ENCODE results near the gene NCLN. TPM values are rescaled to one million over a fixed set of nuclear protein-coding genes. Genes with fewer than 3 reads are reported as not detected.

NCLN gene
- total and polyA plus RNA-seq, 5 experiments from 2014 or later: 23.9 to 63.0 (median 44.7) TPM

DNA sequence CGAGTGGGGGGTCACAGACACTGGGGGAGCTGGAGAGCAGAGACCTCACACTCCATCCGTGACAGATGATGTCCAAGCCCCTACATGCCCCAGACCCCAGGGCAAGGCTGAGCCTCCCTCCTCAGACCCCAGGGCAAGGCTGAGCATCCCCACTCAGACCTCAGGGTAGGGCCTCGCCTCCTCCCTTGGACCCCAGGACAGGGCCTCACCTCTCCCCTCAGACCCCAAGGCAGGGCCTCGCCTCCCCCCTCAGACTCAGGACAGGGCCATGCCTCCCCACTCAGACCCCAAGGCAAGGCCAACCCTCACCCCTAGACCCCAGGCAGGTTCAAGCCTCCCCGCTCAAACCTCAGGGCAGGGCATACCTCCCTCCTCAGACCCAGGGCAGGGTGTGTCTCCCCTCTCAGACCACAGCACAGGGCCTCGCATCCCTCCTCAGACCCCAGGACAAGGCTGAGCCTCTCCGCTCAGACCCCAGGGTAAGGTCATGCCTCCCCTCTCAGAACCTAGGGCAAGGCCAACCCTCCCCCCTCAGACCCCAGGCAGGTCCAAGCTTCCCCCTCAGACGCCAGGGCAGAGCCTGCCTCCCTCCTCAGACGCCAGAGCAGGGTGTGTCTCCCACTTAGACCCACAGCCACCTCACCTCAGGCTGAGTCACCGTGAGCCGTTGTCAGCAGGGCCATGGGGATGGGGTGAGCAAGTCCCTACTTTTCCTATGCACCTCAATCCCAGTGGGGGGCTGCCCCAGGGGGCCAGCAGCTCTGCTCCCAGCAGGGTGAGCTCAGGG, 8.8 kb upstream of the NCLN start:
- Mint-ChIP-seq H3K4me3 (peak overlapping the region; percentile 72 to 91 (median 87)), H3K9me3 (no peaks in the 10 kb centered on the region), H3K4me1 (peaks cover 12 to 40% (median 27%) of the 10 kb centered on the region in 4 donors), H3K27me3 (no peaks in the 10 kb centered on the region), H3K36me3 (peaks cover 6 to 18% (median 12%) of the 10 kb centered on the region in 3 donors), H3K27ac (peak overlapping the region; percentile 80 to 99 (median 96))
- POLR2A ChIA-PET: interaction anchor here (0.5 to 2.3 kb wide), 7 partner anchors 9 to 116 kb away, joined by 3 to 14 read pairs (median 4); partner anchors contain the start of gene NCLN
- ATAC-seq (peak; percentile 45 to 56), DNase-seq (peak in 7 of 10 donors; percentile 41 to 82 (median 53))

DNA sequence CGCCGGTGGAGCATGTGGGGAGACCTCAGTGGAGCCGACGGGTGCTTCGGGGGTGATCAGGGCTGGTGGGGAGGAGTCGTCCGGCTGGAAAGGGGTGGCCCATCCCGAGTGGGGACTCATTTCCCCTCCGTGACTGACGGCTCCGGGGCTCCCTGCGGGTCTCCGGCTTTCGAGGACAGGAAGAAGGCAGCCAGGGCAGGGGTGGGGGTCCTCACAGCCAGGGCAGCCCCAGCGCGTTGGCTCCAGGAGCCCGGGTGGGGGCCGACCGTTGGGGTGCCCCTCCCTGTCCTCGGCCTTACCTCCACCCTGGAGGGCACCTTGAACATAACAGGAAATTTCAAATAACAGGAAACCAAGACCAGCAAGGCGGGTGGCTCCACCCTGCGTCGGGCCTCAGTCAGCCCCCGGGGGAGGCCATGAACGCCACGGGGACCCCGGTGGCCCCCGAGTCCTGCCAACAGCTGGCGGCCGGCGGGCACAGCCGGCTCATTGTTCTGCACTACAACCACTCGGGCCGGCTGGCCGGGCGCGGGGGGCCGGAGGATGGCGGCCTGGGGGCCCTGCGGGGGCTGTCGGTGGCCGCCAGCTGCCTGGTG, 7.3 kb upstream of the NCLN start, which contains the start of gene S1PR4:
S1PR4 (plus strand) TSS at position 393 of the 596 bp plus-strand sequence; CDS start at position 417, 24 bp downstream.
- Mint-ChIP-seq H3K9me3 (no peaks in the 10 kb centered on the region), H3K4me1 (peaks cover 12 to 42% (median 31%) of the 10 kb centered on the region in 4 donors), H3K36me3 (peaks cover 6 to 30% (median 12%) of the 10 kb centered on the region in 3 donors), H3K4me3 (peak within 1 kb of the TSS; percentile 95 to 100 (median 98)), H3K27ac (peak within 1 kb of the TSS; percentile 84 to 99 (median 94)), H3K27me3 (no peaks in the 10 kb centered on the region)
- POLR2A ChIA-PET: interaction anchor here (0.6 to 3.5 kb wide), 9 partner anchors 97 to 940 kb away, joined by 3 to 21 read pairs (median 3); partner anchors contain the start of genes DOHH, MRPL54 and TLE5
- ATAC-seq (peak; percentile 76 to 84), DNase-seq (peak; percentile 50 to 84 (median 72))

DNA sequence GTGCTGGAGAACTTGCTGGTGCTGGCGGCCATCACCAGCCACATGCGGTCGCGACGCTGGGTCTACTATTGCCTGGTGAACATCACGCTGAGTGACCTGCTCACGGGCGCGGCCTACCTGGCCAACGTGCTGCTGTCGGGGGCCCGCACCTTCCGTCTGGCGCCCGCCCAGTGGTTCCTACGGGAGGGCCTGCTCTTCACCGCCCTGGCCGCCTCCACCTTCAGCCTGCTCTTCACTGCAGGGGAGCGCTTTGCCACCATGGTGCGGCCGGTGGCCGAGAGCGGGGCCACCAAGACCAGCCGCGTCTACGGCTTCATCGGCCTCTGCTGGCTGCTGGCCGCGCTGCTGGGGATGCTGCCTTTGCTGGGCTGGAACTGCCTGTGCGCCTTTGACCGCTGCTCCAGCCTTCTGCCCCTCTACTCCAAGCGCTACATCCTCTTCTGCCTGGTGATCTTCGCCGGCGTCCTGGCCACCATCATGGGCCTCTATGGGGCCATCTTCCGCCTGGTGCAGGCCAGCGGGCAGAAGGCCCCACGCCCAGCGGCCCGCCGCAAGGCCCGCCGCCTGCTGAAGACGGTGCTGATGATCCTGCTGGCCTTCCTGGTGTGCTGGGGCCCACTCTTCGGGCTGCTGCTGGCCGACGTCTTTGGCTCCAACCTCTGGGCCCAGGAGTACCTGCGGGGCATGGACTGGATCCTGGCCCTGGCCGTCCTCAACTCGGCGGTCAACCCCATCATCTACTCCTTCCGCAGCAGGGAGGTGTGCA, 6.6 kb upstream of the NCLN start:
- no peaks in the 10 kb centered on the region for H3K27me3 Mint-ChIP-seq
- peak in 1 of 10 donors; percentile 66 for DNase-seq
- peak overlapping the region; percentile 95 to 100 (median 98) for H3K4me3 Mint-ChIP-seq

DNA sequence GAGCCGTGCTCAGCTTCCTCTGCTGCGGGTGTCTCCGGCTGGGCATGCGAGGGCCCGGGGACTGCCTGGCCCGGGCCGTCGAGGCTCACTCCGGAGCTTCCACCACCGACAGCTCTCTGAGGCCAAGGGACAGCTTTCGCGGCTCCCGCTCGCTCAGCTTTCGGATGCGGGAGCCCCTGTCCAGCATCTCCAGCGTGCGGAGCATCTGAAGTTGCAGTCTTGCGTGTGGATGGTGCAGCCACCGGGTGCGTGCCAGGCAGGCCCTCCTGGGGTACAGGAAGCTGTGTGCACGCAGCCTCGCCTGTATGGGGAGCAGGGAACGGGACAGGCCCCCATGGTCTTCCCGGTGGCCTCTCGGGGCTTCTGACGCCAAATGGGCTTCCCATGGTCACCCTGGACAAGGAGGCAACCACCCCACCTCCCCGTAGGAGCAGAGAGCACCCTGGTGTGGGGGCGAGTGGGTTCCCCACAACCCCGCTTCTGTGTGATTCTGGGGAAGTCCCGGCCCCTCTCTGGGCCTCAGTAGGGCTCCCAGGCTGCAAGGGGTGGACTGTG, 5.9 kb upstream of the NCLN start:
- peaks cover 6 to 43% (median 12%) of the 10 kb centered on the region in 3 donors for H3K36me3 Mint-ChIP-seq
- ATAC-seq (no peak), DNase-seq (peak in 3 of 10 donors; percentile 13 to 63 (median 27))
- H3K4me1 Mint-ChIP-seq: peaks cover 22 to 55% (median 44%) of the 10 kb centered on the region in 4 donors
- H3K4me3 Mint-ChIP-seq: peak overlapping the region; percentile 95 to 100 (median 98)
- H3K27me3 Mint-ChIP-seq: no peaks in the 10 kb centered on the region
- H3K9me3 Mint-ChIP-seq: no peaks in the 10 kb centered on the region
- POLR2A ChIA-PET: interaction anchor here (0.6 to 3.5 kb wide), 6 partner anchors 9 to 1060 kb away, joined by 3 to 21 read pairs (median 10); partner anchors contain the start of gene TLE5
- H3K27ac Mint-ChIP-seq: peak overlapping the region; percentile 92 to 99 (median 95)

More for the DNA sequence above, 6.6 kb upstream of the NCLN start:
- peaks cover 6 to 37% (median 12%) of the 10 kb centered on the region in 3 donors for H3K36me3 Mint-ChIP-seq
- ATAC-seq: peak; percentile 24 to 32
- H3K9me3 Mint-ChIP-seq: no peaks in the 10 kb centered on the region
- peak overlapping the region; percentile 84 to 99 (median 94) for H3K27ac Mint-ChIP-seq
- H3K4me1 Mint-ChIP-seq: peaks cover 16 to 49% (median 37%) of the 10 kb centered on the region in 4 donors
- POLR2A ChIA-PET: interaction anchor here (0.6 to 3.5 kb wide), 12 partner anchors 9 to 1061 kb away, joined by 3 to 21 read pairs (median 3); partner anchors contain the start of genes DOHH, MRPL54 and TLE5

DNA sequence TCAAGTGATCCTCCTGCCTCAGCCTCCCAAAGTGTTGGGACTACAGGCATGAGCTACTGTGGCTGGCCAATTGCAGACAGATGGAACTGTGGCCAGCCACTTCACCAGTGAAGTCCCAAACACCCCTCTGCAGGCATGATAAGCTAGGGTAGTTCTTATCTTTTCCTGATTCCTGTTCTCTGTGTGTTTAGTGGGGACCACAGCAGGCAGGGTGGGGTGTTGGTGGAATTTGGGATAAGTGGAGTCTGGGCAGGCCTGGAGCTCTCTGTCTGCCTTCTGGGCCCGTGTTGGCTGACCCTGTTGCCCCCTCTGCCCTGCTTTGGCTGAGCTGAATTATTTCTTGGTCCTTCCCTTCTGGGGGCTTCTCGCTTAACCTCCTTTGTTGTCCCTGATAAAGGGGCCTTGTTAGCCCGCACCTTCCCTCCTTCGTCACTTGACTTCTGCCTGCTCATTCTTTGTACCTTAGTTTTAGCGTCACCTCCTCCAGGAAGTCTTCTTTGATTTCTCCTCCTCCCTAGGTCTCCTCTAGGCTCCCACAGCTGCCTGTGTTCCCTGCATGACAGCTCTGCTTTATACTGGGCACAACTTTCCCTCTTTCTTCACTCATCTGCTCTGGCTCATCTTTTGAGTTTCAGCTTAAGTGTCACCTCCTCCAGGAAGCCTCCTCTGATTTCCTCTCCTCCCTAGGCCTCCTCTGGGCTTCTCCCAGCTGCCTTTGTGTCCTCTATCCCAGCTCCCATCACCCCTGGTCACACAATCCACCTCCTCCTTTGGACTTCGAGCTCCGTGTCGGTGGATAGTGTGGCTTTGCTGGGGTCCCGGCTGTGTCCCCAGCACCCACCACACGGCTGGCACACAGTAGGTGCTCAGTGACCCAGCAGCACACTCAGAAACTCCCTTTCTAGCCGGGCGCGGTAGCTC, 1.7 kb upstream of the NCLN start:
- POLR2A ChIA-PET: interaction anchor here (0.5 to 2.5 kb wide), 14 partner anchors 10 to 237 kb away, joined by 3 to 11 read pairs (median 4); no protein-coding TSS in a partner anchor
- Mint-ChIP-seq H3K36me3 (peaks cover 6 to 47% (median 12%) of the 10 kb centered on the region in 3 donors), H3K4me1 (peaks cover 23 to 69% (median 56%) of the 10 kb centered on the region in 4 donors), H3K27ac (peak overlapping the region; percentile 34 to 98 (median 93)), H3K4me3 (peak overlapping the region; percentile 84 to 98 (median 94)), H3K9me3 (no peaks in the 10 kb centered on the region), H3K27me3 (no peaks in the 10 kb centered on the region)
- DNase-seq (no peak), ATAC-seq (no peak)

DNA sequence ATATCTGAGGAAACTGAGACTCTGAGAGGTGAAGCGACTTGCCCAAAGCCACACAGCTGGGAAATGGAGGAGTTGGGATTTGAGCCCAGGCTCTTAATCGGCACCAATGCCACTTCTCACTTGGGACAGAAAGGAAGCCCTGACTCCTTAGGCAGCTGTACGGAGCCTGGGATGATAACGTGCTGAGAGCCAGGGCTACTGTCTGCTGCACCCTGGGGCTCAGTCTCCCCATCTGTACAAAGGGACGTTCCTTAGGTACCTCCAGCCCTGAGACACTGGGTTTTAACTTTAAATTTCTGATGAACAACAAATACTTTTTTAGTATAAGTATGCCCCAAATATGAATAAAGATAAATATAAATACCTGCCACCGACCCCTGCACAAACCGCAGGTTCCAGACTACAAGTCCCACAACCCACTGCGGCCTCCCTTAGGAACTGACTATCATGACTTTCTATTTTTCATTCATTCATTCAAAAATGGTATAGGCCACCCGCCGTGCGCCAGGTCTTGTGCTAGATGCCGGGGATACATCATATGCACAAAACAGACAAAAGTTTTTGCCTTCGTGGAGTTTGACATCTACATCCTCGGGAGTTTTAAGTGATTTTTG, 776 bp upstream of the NCLN start:
- Mint-ChIP-seq H3K9me3 (no peaks in the 10 kb centered on the region), H3K4me3 (peak overlapping the region; percentile 84 to 98 (median 94)), H3K27me3 (no peaks in the 10 kb centered on the region), H3K27ac (peak overlapping the region; percentile 51 to 99 (median 93)), H3K4me1 (peaks cover 23 to 75% (median 60%) of the 10 kb centered on the region in 4 donors), H3K36me3 (peaks cover 6 to 47% (median 12%) of the 10 kb centered on the region in 3 donors)
- ATAC-seq (peak; percentile 41 to 54), DNase-seq (peak in 4 of 10 donors; percentile 51 to 83 (median 62))
- POLR2A ChIA-PET: interaction anchor here (0.7 to 2.5 kb wide), 10 partner anchors 8 to 343 kb away, joined by 3 to 11 read pairs (median 4); no protein-coding TSS in a partner anchor

DNA sequence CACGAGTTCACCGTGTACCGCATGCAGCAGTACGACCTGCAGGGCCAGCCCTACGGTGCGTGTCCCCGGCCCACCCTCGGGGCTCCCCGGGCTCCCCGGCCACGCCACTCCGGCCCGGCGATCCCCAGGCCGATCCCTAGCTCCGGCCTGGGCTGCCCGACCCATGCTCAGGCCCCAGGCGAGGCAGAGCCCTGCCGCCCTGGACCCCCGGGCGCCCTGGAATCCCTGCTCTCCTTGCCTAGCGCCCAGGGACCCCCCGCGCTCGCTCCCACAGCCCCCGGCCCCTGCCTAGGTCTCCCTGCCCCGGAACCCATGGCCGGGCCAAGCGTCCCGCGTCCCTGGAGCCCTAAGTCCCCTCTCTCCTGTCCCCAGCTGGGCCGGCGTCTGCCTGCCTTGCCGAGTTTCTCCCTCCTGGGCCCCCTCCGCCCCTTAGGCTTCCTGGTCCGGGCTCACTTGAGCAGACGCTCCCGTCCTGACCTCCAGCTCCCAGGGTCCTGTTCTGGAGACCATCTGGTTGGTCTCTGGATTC, 494 bp downstream of the NCLN start:
- DNase-seq (no peak), ATAC-seq (no peak)
- peak overlapping the region; percentile 79 to 98 (median 86) for H3K4me3 Mint-ChIP-seq
- H3K27me3 Mint-ChIP-seq: no peaks in the 10 kb centered on the region
- POLR2A ChIA-PET: interaction anchor here (0.7 to 2.0 kb wide), 9 partner anchors 9 to 576 kb away, joined by 3 to 7 read pairs (median 4); partner anchors contain the start of gene MRPL54
- H3K27ac Mint-ChIP-seq: peak overlapping the region; percentile 51 to 90 (median 78)
- H3K4me1 Mint-ChIP-seq: peaks cover 26 to 72% (median 61%) of the 10 kb centered on the region in 4 donors
- no peaks in the 10 kb centered on the region for H3K9me3 Mint-ChIP-seq
- peaks cover 0 to 35% (median 2%) of the 10 kb centered on the region in 3 donors for H3K36me3 Mint-ChIP-seq

DNA sequence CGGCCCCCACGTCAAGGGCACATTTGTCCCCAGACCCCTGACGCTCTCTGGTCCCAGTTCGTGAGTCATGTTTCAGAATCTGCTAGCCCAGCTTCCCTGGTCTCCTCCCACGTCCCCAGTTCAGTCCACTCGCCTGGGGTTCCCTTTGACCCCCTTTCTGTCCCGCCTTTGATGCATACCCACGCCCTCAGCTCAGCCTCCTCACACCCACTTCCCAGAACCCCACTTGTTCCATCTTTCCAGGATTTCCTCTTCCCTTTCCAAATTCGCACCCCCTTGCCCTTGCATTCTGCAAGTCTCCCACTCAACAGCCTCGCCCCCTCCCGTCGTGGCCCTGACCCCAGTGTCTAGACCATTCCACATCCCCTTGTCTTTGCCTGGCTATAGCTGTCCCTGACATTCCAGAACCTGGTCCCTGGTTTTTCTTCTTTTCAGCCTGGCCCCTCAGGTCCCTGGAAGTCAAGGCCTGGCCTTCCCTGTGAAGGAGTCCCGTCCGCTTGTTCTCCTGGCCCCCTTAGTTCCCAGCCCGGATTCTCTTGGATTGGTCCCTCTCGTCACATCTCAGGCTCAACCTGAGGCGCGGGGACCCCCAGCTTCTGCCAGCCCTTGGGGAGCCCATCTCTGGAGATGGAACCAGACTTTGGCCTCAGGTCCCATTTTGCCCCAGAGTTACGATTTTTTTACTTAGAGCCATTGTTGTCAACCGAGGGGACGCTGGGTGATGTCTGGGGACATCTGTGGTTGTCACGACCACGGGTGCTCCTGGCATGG, 1.3 kb downstream of the NCLN start:
- Mint-ChIP-seq H3K27me3 (no peaks in the 10 kb centered on the region), H3K36me3 (peaks cover 0 to 30% (median 0%) of the 10 kb centered on the region in 3 donors), H3K4me3 (peak overlapping the region; percentile 79 to 98 (median 86)), H3K4me1 (peaks cover 26 to 73% (median 60%) of the 10 kb centered on the region in 4 donors), H3K9me3 (no peaks in the 10 kb centered on the region), H3K27ac (peak overlapping the region; percentile 51 to 90 (median 77))
- DNase-seq (no peak), ATAC-seq (no peak)
- POLR2A ChIA-PET: interaction anchor here (1.2 to 2.0 kb wide), 7 partner anchors 8 to 575 kb away, joined by 4 to 7 read pairs (median 4); partner anchors contain the start of gene MRPL54

DNA sequence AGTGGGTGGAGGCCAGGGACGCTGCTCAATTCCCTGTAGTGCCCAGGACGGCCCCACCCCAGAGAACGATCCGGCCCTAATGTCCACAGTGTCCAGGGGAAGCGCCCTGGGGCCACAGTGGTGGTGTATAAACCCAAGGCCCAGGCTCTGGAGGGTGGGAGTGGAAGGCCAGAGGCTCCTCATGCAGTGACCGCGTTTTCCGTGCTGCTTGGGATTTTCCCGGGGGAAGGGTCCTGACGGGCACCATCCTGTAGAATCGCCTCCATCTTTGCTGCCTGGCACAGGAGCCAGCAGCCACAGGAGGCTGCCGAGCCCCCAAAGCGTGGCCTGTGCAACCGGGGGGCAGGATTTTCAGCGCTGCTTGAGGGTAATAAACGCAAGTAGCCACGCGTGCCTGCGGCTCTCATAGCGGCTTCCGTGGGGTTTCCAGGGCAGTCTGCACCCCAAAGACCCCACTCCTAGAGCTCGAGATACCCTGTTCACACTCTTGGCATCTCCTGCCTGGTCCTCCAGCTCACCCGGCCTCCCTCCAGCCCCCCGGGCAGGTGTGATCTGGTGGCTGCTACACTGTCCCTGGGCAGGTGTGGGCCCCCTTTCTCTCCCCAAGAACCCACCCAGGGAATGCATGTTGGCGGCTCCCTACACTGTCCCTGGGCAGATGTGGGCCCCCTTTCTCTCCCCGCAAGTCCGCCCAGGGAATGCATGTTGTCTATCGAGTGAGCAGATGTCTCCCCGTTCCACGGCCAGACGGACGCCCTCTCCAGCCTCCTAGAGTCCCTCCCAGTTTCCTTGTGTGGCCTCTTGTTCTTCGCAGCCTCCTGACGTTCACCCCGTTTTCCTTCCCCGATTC, 2.2 kb downstream of the NCLN start:
- H3K27ac Mint-ChIP-seq: peak overlapping the region in 5 of 10 donors; percentile 5 to 55 (median 27)
- POLR2A ChIA-PET: interaction anchor here (0.8 kb wide), 1 partner anchor 8 kb away, joined by 3 read pairs; no protein-coding TSS in a partner anchor
- DNase-seq: no peak
- H3K4me1 Mint-ChIP-seq: peaks cover 26 to 68% (median 56%) of the 10 kb centered on the region in 4 donors
- H3K27me3 Mint-ChIP-seq: no peaks in the 10 kb centered on the region
- peaks cover 0 to 24% (median 0%) of the 10 kb centered on the region in 3 donors for H3K36me3 Mint-ChIP-seq
- no peaks in the 10 kb centered on the region for H3K9me3 Mint-ChIP-seq
- H3K4me3 Mint-ChIP-seq: peak overlapping the region; percentile 64 to 98 (median 85)
- ATAC-seq: no peak

Measured in naive thymus-derived CD8-positive, alpha-beta T cell (primary cell).